Measurements from ENCODE around the gene TLCD2. TPM values are rescaled to one million over a fixed set of nuclear protein-coding genes. Genes with fewer than 3 reads are reported as not detected.
"Not testable (repeated sequence)": the region's sequence is repeated elsewhere in the genome, so short reads cannot be mapped to it uniquely, and the experiment has no call there.

Gene TLCD2
- total RNA-seq, 2 donors from 2014 or later: 7.6 to 8.2 TPM

DNA sequence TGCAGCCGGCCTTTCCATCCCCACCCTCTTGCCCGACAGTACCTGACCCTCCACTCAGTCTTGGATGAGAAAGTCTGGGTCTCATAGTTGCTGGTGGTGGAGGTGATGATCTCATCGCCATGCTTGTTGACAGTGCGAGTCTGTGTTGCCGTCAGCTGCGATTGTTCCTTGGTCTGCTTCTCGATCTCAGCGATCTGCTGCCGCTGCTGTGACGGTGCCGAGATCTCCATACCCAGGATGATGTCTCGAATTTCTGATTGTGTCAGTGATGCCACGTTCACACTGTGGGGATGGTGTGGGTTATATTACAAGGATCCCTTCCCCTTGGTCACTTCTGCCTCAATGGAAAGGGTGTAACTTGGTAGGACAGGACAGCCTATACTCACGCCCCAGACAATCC lies 56.4 kb downstream of the TLCD2 start:
- intact Hi-C loops (cut with DNase I): loop anchor here in 1 of 2 donors (5.0 to 10.0 kb wide), 2 partner anchors 59 to 1051 kb away; partner anchors contain the start of gene TLCD2
- no peak for DNase-seq (ENCODE audit: low spot score)

DNA sequence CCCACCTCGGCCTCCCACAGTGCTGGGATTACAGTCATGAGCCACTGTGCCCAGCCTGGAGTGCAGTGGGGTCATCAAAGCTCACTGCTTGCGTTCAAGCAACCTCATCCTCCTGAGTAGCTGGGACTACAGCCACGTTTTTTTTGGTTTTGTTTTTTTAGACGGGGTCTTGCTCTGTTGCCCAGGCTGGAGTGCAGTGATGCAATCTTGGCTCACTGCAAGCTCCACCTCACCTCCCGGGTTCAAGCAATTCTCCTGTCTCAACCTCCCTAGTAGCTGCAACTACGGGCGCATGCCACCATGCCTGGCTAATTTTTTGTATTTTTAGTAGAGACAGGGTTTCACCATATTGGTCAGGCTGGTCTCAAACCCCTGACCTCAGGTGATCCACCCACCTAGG lies 57.4 kb downstream of the TLCD2 start:
- not testable (repeated sequence) for DNase-seq (ENCODE audit: low spot score)
- intact Hi-C loops (cut with DNase I): loop anchor here in 1 of 2 donors (5.0 to 10.0 kb wide), 2 partner anchors 60 to 1052 kb away; partner anchors contain the start of gene TLCD2

Other genes starting within 250 kb of the TLCD2 start
- gene MYO1C, start 217.7 kb downstream of the TLCD2 start, total RNA-seq: 100 to 1,000 TPM; 270 to 381 TPM
- 10 to 100 TPM; 23.5 to 25.2 TPM for gene INPP5K, start 193.8 kb downstream of the TLCD2 start, total RNA-seq
- gene PITPNA, start 147.6 kb downstream of the TLCD2 start, total RNA-seq: 10 to 100 TPM; 68.4 to 90.3 TPM
- gene SLC43A2, start 81.5 kb downstream of the TLCD2 start, total RNA-seq: 10 to 100 TPM in 1 of 2 donors, 1 to 10 TPM in 1; 9.5 to 16.9 TPM
- 10 to 100 TPM; 13.0 to 13.9 TPM for gene SCARF1, start 64.6 kb downstream of the TLCD2 start, total RNA-seq
- gene RILP, start 60.5 kb downstream of the TLCD2 start, total RNA-seq: 10 to 100 TPM; 10.3 to 13.0 TPM
- 100 to 1,000 TPM; 173 to 190 TPM for gene PRPF8, start 25.5 kb downstream of the TLCD2 start, total RNA-seq
- 10 to 100 TPM; 26.3 to 30.8 TPM for gene WDR81, start 14.3 kb upstream of the TLCD2 start, total RNA-seq
- 10 to 100 TPM; 40.7 to 41.7 TPM for gene SERPINF2, start 32.5 kb upstream of the TLCD2 start, total RNA-seq
- gene SERPINF1, start 51.7 kb upstream of the TLCD2 start, total RNA-seq: 1,000 to 10,000 TPM in 1 of 2 donors, 100 to 1,000 TPM in 1; 710 to 1,223 TPM
- gene SMYD4, start 119.5 kb upstream of the TLCD2 start, total RNA-seq: 10 to 100 TPM; 16.8 to 19.7 TPM
- gene RPA1, start 119.6 kb upstream of the TLCD2 start, total RNA-seq: 10 to 100 TPM; 77.3 to 86.2 TPM